ENCODE data around the gene NUDCD3. TPM values are rescaled to one million over a fixed set of nuclear protein-coding genes. Genes with fewer than 3 reads are reported as not detected.

The NUDCD3 gene
- total and polyA plus RNA-seq, 8 donors, result 22.4 to 62.1 (median 35.4) TPM

DNA sequence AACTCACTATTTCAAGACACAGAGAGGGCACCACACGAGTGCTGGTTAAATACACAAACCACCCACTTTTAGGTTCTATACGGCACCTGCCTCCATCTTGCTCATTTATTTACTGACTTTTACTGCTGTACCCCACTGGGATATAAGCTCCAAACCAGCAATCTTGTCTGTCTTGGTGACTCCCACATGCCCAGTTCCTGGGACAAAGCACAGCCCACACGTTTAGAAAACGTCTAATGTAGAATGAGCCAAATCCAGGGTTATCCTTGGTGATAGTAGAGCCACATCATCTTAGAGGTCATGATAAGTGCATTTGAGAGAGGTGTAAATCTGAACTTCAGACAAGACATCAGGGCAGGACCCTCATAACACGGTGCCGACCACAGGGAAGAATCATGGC is 73.5 kb downstream of the NUDCD3 start:
- intact Hi-C loops (cut with DNase I), result no loop called here
- TF ChIP-seq, protein P1, sequence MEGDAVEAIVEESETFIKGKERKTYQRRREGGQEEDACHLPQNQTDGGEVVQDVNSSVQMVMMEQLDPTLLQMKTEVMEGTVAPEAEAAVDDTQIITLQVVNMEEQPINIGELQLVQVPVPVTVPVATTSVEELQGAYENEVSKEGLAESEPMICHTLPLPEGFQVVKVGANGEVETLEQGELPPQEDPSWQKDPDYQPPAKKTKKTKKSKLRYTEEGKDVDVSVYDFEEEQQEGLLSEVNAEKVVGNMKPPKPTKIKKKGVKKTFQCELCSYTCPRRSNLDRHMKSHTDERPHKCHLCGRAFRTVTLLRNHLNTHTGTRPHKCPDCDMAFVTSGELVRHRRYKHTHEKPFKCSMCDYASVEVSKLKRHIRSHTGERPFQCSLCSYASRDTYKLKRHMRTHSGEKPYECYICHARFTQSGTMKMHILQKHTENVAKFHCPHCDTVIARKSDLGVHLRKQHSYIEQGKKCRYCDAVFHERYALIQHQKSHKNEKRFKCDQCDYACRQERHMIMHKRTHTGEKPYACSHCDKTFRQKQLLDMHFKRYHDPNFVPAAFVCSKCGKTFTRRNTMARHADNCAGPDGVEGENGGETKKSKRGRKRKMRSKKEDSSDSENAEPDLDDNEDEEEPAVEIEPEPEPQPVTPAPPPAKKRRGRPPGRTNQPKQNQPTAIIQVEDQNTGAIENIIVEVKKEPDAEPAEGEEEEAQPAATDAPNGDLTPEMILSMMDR (IDR thresholded peaks at IDR 0.05), result no peak
- Histone ChIP-seq H3K4me3 (no peak overlapping the region), H3K27ac (no peak overlapping the region), H3K9me3 (no peaks in the 10 kb centered on the region), H3K27me3 (no peaks in the 10 kb centered on the region), H3K36me3 (no peaks in the 10 kb centered on the region), H3K4me1 (no peaks in the 10 kb centered on the region)
- DNase-seq (no peak), FAIRE-seq (no peak), ATAC-seq (no peak)
- WGBS, 2 donors, result 88 to 90% methylated on average over 6 of the region's 6 CpGs

DNA sequence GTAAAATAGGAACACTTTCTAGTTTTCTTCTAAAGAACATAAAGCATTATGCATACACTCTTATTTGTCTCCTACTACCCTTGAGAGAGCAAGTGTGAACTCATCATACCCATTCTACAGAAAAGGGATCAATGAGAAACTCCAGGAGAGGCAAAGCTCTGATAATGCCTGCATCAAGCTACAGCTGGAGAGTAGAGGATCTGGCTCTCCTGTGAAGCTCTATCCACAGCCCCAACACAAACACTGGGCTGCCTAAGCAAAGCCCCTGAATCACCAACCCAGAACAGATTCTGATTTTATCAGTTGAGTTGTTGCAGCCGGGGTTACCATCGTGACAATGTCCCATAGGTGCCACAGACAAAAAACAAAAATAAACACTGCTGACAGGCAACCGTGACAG is 74.9 kb downstream of the NUDCD3 start:
- Histone ChIP-seq H3K9me3 (no peaks in the 10 kb centered on the region), H3K27me3 (no peaks in the 10 kb centered on the region), H3K4me1 (no peaks in the 10 kb centered on the region), H3K27ac (no peak overlapping the region), H3K36me3 (no peaks in the 10 kb centered on the region), H3K4me3 (no peak overlapping the region)
- 86 to 89% methylated on average over 3 of the region's 3 CpGs for WGBS, 2 donors
- FAIRE-seq, result no peak
- intact Hi-C loops (cut with DNase I), result no loop called here
- ATAC-seq, result no peak
- no peak for DNase-seq
- TF ChIP-seq, protein P1 (IDR thresholded peaks at IDR 0.05), result no peak

DNA sequence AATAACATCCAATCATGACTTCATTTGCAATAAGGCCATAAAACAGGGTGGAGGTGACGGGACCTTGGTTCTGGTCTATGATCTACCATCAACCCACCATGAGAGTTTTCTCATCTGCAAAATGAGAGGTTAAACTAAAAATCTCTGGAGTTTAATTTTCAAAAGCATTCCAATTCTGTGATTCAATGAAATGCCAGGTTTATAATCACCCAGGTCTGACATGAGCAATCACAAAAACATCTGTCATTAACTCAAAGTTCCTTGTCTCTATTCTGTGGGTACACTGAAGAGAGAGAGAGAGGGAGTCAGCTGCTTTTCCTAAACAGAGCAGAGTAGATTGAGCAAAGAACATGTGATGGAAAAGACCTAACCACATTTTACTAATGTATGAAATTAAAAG is 75.4 kb downstream of the NUDCD3 start:
- intact Hi-C loops (cut with DNase I), result no loop called here
- Histone ChIP-seq H3K4me1 (no peaks in the 10 kb centered on the region), H3K27me3 (no peaks in the 10 kb centered on the region), H3K27ac (no peak overlapping the region), H3K9me3 (no peaks in the 10 kb centered on the region), H3K36me3 (no peaks in the 10 kb centered on the region), H3K4me3 (no peak overlapping the region)
- DNase-seq (no peak), FAIRE-seq (no peak), ATAC-seq (no peak)
- TF ChIP-seq, protein P1 (IDR thresholded peaks at IDR 0.05), result no peak
- 100% methylated on average over 1 of the region's 1 CpG for WGBS, 2 donors

DNA sequence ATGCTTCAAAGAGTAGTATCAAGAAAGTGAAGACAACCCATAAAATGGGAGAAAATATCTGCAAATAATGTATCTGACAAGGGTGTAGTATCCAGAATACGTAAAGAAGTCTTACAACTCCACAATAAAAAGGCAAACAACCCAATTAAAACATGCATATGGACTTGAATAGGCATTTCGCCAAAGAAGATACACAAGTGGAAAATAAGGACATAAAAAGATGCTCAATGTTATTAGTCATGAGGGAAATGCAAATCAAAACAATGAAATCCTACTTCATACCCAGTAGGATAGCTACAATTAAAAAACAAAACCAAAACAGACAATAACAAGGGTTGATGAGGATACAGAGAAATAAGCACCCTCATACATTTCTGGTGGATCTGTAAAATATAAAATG is 79.2 kb downstream of the NUDCD3 start:
- DNase-seq (no peak), FAIRE-seq (no peak), ATAC-seq (no peak)
- Histone ChIP-seq H3K27ac (no peak overlapping the region), H3K4me1 (no peaks in the 10 kb centered on the region), H3K36me3 (no peaks in the 10 kb centered on the region), H3K4me3 (no peak overlapping the region), H3K27me3 (no peaks in the 10 kb centered on the region), H3K9me3 (no peaks in the 10 kb centered on the region)
- intact Hi-C loops (cut with DNase I), result no loop called here
- WGBS, 2 donors, result 98 to 99% methylated on average over 2 of the region's 2 CpGs
- TF ChIP-seq, protein P1 (IDR thresholded peaks at IDR 0.05), result no peak

DNA sequence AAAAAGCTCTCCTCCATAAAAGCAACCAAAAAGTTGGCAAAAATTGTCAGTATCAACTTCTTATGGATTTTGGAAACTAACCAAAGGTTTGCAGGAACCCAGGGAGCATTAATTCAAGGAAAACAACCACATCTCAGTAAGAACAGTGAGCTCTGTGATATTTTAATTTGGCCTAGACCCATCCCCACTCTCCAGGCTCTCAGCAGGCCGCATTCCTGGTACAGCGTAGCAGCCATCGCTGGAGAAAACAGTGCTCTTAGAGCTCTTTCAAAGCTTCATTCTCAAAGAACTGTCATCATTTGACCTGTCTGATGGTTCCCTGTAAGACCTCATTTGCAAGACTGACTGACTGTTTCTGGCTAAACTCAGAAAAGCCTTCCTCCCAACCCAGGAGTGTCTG is 81.9 kb downstream of the NUDCD3 start:
- Histone ChIP-seq H3K9me3 (no peaks in the 10 kb centered on the region), H3K4me1 (no peaks in the 10 kb centered on the region), H3K36me3 (peaks cover 0 to 8% (median 0%) of the 10 kb centered on the region in 3 donors), H3K27me3 (no peaks in the 10 kb centered on the region), H3K27ac (no peak overlapping the region), H3K4me3 (no peak overlapping the region)
- DNase-seq (no peak), ATAC-seq (no peak), FAIRE-seq (no peak)
- TF ChIP-seq, protein P1 (IDR thresholded peaks at IDR 0.05), result no peak
- intact Hi-C loops (cut with DNase I), result no loop called here
- WGBS, 2 donors, result 77 to 81% methylated on average over 3 of the region's 3 CpGs

Data from pancreas (tissue), 10 donors.